GM19452 (cell line): Measurements from ENCODE around the gene GPRIN3.
"Not testable (repeated sequence)": the region's sequence is repeated elsewhere in the genome, so short reads cannot be mapped to it uniquely, and the experiment has no call there.

Experiments used
- ATAC-seq: cut with Tn5 transposase; IDR thresholded peaks from one replicate; pipeline ENCODE4 v1.9.1; 2021; ENCODE audit not compliant: unreplicated experiment

GPRIN3 gene

GRCh38 chr4:89221167-89221867 is 86.3 kb downstream of the GPRIN3 start:
- no peak for ATAC-seq

- no peak for ATAC-seq
These were observed 89.0 kb downstream of the GPRIN3 start for GRCh38 chr4:89218587-89218986.

GRCh38 chr4:89217604-89218003 is 90.0 kb downstream of the GPRIN3 start:
- no peak for ATAC-seq

- ATAC-seq, result no peak
These were observed 90.7 kb downstream of the GPRIN3 start for GRCh38 chr4:89216866-89217265.

GRCh38 chr4:89216422-89216821 is 91.2 kb downstream of the GPRIN3 start:
- ATAC-seq, result no peak

GRCh38 chr4:89215736-89216135 is 91.9 kb downstream of the GPRIN3 start:
- ATAC-seq, result no peak

GRCh38 chr4:89214308-89214707 is 93.3 kb downstream of the GPRIN3 start:
- ATAC-seq, result no peak

GRCh38 chr4:89213382-89213701 is 94.3 kb downstream of the GPRIN3 start:
- no peak for ATAC-seq

GRCh38 chr4:89212666-89213381 is 94.8 kb downstream of the GPRIN3 start:
- no peak for ATAC-seq

GRCh38 chr4:89204624-89205023 is 103.0 kb downstream of the GPRIN3 start:
- ATAC-seq, result no peak

- ATAC-seq, result no peak
These were observed 103.7 kb downstream of the GPRIN3 start for GRCh38 chr4:89203902-89204301.

GRCh38 chr4:89199394-89199793 is 108.2 kb downstream of the GPRIN3 start:
- not testable (repeated sequence) for ATAC-seq

GRCh38 chr4:89197920-89198319 is 109.7 kb downstream of the GPRIN3 start:
- no peak for ATAC-seq

GRCh38 chr4:89196745-89197144 is 110.9 kb downstream of the GPRIN3 start:
- no peak for ATAC-seq

- no peak for ATAC-seq
These were observed 111.4 kb downstream of the GPRIN3 start for GRCh38 chr4:89196056-89196674.

- ATAC-seq, result no peak
These were observed 113.8 kb downstream of the GPRIN3 start for GRCh38 chr4:89193843-89194242.
